ENCODE data around the gene GP2.

GP2 gene

GRCh38 chr16:20306401-20306800, 20.9 kb downstream of the GP2 start:
- DNase-seq (ENCODE audit: low read depth) = no peak

- no peak for DNase-seq (ENCODE audit: low read depth)
These were observed 24.3 kb downstream of the GP2 start for GRCh38 chr16:20303012-20303411.

- no peak for DNase-seq (ENCODE audit: low read depth)
These were observed 24.9 kb downstream of the GP2 start for GRCh38 chr16:20302389-20302788.

GRCh38 chr16:20301840-20302239, 25.5 kb downstream of the GP2 start:
- DNase-seq (ENCODE audit: low read depth) = no peak

GRCh38 chr16:20300312-20301097, 26.8 kb downstream of the GP2 start:
- no peak for DNase-seq (ENCODE audit: low read depth)

- DNase-seq (ENCODE audit: low read depth) = no peak
These were observed 28.9 kb downstream of the GP2 start for GRCh38 chr16:20298452-20298851.

- no peak for DNase-seq (ENCODE audit: low read depth)
These were observed 35.8 kb downstream of the GP2 start for GRCh38 chr16:20291208-20292206.

- no peak for DNase-seq (ENCODE audit: low read depth)
These were observed 37.7 kb downstream of the GP2 start for GRCh38 chr16:20289571-20289970.

GRCh38 chr16:20285993-20286499, 41.3 kb downstream of the GP2 start:
- no peak for DNase-seq (ENCODE audit: low read depth)

GRCh38 chr16:20280259-20280658, 47.1 kb downstream of the GP2 start:
- DNase-seq (ENCODE audit: low read depth) = no peak

- DNase-seq (ENCODE audit: low read depth) = no peak
These were observed 55.4 kb downstream of the GP2 start for GRCh38 chr16:20271893-20272292.

- DNase-seq (ENCODE audit: low read depth) = no peak
These were observed 58.9 kb downstream of the GP2 start for GRCh38 chr16:20268409-20268808.

- no peak for DNase-seq (ENCODE audit: low read depth)
These were observed 62.3 kb downstream of the GP2 start for GRCh38 chr16:20265019-20265418.

- no peak for DNase-seq (ENCODE audit: low read depth)
These were observed 64.0 kb downstream of the GP2 start for GRCh38 chr16:20263138-20263855.

- no peak for DNase-seq (ENCODE audit: low read depth)
These were observed 65.1 kb downstream of the GP2 start for GRCh38 chr16:20262248-20262647.

GRCh38 chr16:20260215-20261009, 66.9 kb downstream of the GP2 start:
- DNase-seq (ENCODE audit: low read depth) = no peak
